Muscle layer of duodenum (tissue), 2 donors: Measurements from ENCODE around the gene BBIP1.

Experiments used
- H3K27ac ChIP-seq: one replicate; pipeline ENCODE4 v1.7.0; 2013; ENCODE audit warnings: mild to moderate bottlenecking, low read length
- H3K27me3 ChIP-seq: one replicate; pipeline ENCODE4 v1.7.0; 2013; ENCODE audit warnings: low read depth, mild to moderate bottlenecking, control low read depth, low read length
- H3K36me3 ChIP-seq, 2 donors: one replicate each; pipeline ENCODE4 v1.7.0; 2013; ENCODE audit warnings: low read length in 2 of 2, control low read depth in 1 of 2, mild to moderate bottlenecking in 1 of 2; ENCODE audit not compliant: insufficient read depth in 2 of 2, control insufficient read depth in 1 of 2
- H3K4me1 ChIP-seq, 2 donors: one replicate each; pipeline ENCODE4 v1.7.0; 2013; ENCODE audit warnings: low read length in 2 of 2, mild to moderate bottlenecking in 2 of 2, control low read depth in 1 of 2, moderate library complexity in 1 of 2; ENCODE audit not compliant: insufficient read depth in 2 of 2, control insufficient read depth in 1 of 2
- H3K4me3 ChIP-seq, 2 donors: one replicate each; pipeline ENCODE4 v1.7.0; 2013; ENCODE audit warnings: low read length in 2 of 2, low read depth in 1 of 2, mild to moderate bottlenecking in 1 of 2
- H3K9me3 ChIP-seq, 2 donors: one replicate each; pipeline ENCODE4 v1.7.0; 2013; ENCODE audit warnings: low read length in 2 of 2, control low read depth in 1 of 2, mild to moderate bottlenecking in 1 of 2; ENCODE audit not compliant: control insufficient read depth in 1 of 2
- donor health status: healthy.

BBIP1 gene, protein sequence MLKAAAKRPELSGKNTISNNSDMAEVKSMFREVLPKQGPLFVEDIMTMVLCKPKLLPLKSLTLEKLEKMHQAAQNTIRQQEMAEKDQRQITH

DNA sequence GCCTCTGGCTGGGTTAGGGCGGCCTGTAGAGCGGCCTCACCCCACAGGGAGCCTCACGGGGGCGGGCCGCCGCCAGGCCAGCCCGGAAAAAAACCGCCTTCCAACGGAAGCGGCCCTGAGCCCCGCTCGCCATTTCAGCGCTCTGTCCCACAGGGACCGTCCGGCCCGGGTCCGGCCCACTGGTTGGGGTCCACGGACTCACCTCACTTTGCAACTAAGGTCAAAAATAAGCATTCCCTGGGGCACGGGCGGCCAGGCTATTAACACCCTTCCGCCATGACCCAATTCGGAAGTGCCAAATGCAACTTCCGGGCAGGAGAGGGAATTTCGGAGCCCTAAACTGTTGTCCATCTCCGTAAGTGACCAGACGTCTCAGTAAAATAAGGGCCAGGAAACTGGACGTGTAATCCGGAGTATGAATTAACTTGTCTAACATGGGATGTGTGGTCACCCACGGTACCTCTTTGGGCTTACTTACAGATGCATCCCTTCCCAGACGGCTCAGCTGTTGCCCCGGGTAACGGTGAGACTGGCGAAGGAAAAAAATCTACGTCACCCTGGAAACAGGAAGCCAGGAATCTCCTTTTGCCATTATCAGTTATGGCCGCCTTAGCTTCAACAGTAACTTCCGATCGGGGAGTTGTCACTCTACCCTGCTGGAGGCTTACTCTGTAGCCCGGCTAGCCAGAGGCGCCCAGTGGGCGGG is at the start of gene BBIP1:
TSS of gene BBIP1 (minus strand) at position 538 of the 706 bp plus-strand sequence. CDS start 1,023 bp downstream, outside the sequence.
- H3K4me1 ChIP-seq, result peaks cover 11 to 24% of the 10 kb centered on the region in 2 donors
- H3K4me3 ChIP-seq, result peak within 1 kb of the TSS; percentile 80 to 97
- peaks cover 0 to 6% of the 10 kb centered on the region in 2 donors for H3K36me3 ChIP-seq
- peak within 1 kb of the TSS; percentile 98 for H3K27ac ChIP-seq
- no peaks in the 10 kb centered on the region for H3K9me3 ChIP-seq
- H3K27me3 ChIP-seq, result no peaks in the 10 kb centered on the region

DNA sequence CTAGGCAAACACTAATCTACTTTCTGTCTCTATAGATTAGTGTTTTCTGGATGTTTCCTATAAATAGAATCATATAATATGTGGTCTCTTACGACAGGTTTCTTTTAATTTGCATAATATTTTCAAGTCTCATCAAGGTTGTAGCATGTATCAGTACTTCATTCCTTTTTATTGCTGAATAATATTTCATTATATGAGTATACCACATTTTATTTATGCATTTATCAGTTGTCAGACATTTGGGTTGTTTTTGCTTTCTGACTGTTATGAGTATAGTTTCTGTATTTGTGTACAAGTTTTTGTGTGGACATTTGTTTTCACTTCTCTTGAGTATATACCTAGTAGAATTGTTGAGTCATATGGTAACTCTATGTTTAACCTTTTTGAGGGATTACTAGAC is 48.7 kb upstream of the BBIP1 start:
- Histone ChIP-seq H3K4me3 (no peak overlapping the region), H3K9me3 (no peaks in the 10 kb centered on the region), H3K27me3 (no peaks in the 10 kb centered on the region), H3K4me1 (peaks cover 0 to 17% of the 10 kb centered on the region in 2 donors), H3K27ac (no peak overlapping the region), H3K36me3 (no peaks in the 10 kb centered on the region)

GRCh38 chr10:110967009-110967630 is 48.1 kb upstream of the BBIP1 start:
- no peak overlapping the region for H3K4me3 ChIP-seq
- H3K27ac ChIP-seq, result no peak overlapping the region
- H3K27me3 ChIP-seq, result no peaks in the 10 kb centered on the region
- no peaks in the 10 kb centered on the region for H3K36me3 ChIP-seq
- H3K4me1 ChIP-seq, result peaks cover 0 to 17% of the 10 kb centered on the region in 2 donors
- H3K9me3 ChIP-seq, result no peaks in the 10 kb centered on the region

- Histone ChIP-seq H3K36me3 (no peaks in the 10 kb centered on the region), H3K4me1 (peaks cover 0 to 17% of the 10 kb centered on the region in 2 donors), H3K4me3 (no peak overlapping the region), H3K27me3 (no peaks in the 10 kb centered on the region), H3K9me3 (no peaks in the 10 kb centered on the region), H3K27ac (no peak overlapping the region)
These were observed 47.2 kb upstream of the BBIP1 start for GRCh38 chr10:110966146-110966545.

GRCh38 chr10:110965216-110965615 is 46.2 kb upstream of the BBIP1 start:
- H3K36me3 ChIP-seq, result no peaks in the 10 kb centered on the region
- no peak overlapping the region for H3K27ac ChIP-seq
- no peak overlapping the region for H3K4me3 ChIP-seq
- no peaks in the 10 kb centered on the region for H3K27me3 ChIP-seq
- H3K9me3 ChIP-seq, result no peaks in the 10 kb centered on the region
- peaks cover 0 to 16% of the 10 kb centered on the region in 2 donors for H3K4me1 ChIP-seq

GRCh38 chr10:110964681-110965080 is 45.7 kb upstream of the BBIP1 start:
- Histone ChIP-seq H3K27ac (no peak overlapping the region), H3K9me3 (no peaks in the 10 kb centered on the region), H3K4me1 (peaks cover 0 to 19% of the 10 kb centered on the region in 2 donors), H3K4me3 (no peak overlapping the region), H3K36me3 (no peaks in the 10 kb centered on the region), H3K27me3 (no peaks in the 10 kb centered on the region)

GRCh38 chr10:110963162-110963561 is 44.2 kb upstream of the BBIP1 start:
- Histone ChIP-seq H3K27me3 (no peaks in the 10 kb centered on the region), H3K9me3 (no peaks in the 10 kb centered on the region), H3K4me1 (peaks cover 0 to 27% of the 10 kb centered on the region in 2 donors), H3K36me3 (no peaks in the 10 kb centered on the region), H3K27ac (no peak overlapping the region), H3K4me3 (no peak overlapping the region)

DNA sequence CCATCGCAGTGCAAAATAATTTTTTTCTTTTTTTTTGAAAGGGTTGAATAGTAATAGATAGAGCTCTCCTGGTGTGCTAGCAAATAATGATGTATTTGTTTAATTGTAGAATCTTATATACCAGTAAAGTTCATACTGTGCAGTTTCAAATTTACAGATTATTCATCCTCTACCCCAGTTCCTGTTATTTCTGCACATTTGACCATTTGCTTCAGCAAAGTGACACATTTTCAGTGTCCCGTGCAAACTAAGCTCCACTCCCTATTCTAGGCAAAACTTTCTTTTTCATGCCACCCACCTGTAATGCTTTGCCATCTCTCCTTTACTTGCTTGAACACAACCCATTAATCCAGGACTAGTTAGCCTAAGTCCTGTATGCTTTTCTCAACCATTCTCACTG is 43.5 kb upstream of the BBIP1 start:
- peaks cover 0 to 31% of the 10 kb centered on the region in 2 donors for H3K4me1 ChIP-seq
- H3K36me3 ChIP-seq, result no peaks in the 10 kb centered on the region
- H3K27me3 ChIP-seq, result no peaks in the 10 kb centered on the region
- no peak overlapping the region for H3K4me3 ChIP-seq
- H3K9me3 ChIP-seq, result no peaks in the 10 kb centered on the region
- no peak overlapping the region for H3K27ac ChIP-seq

DNA sequence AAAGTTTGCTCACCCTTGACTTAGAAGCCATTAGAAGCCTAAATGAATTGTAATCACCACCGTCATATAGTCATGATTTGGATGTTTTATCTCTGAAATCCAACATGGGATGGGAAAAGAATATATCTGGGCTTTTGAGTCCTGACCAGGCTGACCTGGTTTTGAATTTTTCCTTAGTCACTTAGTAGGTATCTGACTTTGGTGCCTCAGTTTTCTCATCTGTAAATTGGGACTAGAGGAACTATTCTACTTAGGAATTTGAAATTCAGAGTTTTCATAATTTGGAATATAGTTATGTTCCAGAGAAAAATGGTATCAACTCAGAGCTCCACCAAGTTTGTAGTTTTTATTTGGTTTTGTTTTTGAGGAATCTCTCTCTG is 41.3 kb upstream of the BBIP1 start:
- no peak overlapping the region for H3K27ac ChIP-seq
- H3K9me3 ChIP-seq, result no peaks in the 10 kb centered on the region
- peaks cover 0 to 28% of the 10 kb centered on the region in 2 donors for H3K4me1 ChIP-seq
- H3K36me3 ChIP-seq, result no peaks in the 10 kb centered on the region
- H3K27me3 ChIP-seq, result no peaks in the 10 kb centered on the region
- no peak overlapping the region for H3K4me3 ChIP-seq

DNA sequence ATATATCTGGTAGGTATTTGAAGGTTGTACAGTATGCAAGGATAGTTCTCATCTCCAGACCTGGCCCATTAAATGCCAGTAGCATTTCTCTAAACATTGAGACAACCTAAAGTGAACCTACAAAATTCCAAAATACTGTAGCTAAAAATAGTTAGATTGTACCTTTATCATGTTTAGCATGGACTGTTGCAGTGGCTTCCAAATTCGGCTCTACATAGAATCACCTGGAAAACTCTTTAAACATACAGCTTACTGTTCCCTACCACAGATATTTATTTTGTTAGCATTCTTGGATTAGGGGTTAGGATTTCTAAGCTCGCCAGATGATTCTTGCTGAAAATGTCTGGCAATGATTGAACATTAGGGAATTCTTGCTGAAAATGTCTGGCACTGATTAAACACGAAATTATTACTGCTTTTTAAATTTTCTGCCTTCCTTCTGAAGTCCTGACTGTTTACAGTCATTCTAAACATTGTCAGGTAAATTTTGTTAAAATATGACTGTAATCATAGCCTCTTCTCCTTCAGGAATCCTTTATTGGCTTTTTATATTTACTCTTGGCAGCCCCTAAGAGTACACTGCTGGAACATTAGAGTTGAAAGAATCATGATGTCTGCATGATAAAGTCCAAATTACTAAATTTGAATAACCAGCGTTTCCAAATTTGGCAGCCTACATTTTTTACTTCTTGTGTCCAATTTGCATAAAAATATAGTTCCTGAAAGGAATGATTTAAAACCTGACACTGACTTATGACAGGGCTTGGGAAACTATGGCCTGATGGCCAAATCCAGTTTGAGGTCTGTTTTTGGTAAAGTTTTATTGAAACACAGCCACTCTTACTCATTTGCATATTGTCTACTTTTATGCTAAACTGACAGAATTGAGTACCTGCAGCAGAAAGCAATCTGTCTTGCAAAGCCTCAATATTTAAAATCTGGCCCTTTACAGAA is 40.7 kb upstream of the BBIP1 start:
- H3K4me1 ChIP-seq, result peaks cover 0 to 28% of the 10 kb centered on the region in 2 donors

GRCh38 chr10:110957606-110958005 is 38.6 kb upstream of the BBIP1 start:
- no peaks in the 10 kb centered on the region for H3K36me3 ChIP-seq
- peaks cover 0 to 22% of the 10 kb centered on the region in 2 donors for H3K4me1 ChIP-seq
- no peak overlapping the region for H3K4me3 ChIP-seq

More for the DNA sequence above, 40.7 kb upstream of the BBIP1 start:
- no peaks in the 10 kb centered on the region for H3K36me3 ChIP-seq
- H3K9me3 ChIP-seq, result no peaks in the 10 kb centered on the region
- H3K27ac ChIP-seq, result no peak overlapping the region
- no peaks in the 10 kb centered on the region for H3K27me3 ChIP-seq
- no peak overlapping the region for H3K4me3 ChIP-seq

More at GRCh38 chr10:110957606-110958005, 38.6 kb upstream of the BBIP1 start:
- Histone ChIP-seq H3K27ac (no peak overlapping the region), H3K9me3 (no peaks in the 10 kb centered on the region), H3K27me3 (no peaks in the 10 kb centered on the region)
